Lower lobe of right lung (tissue), 2 donors: ENCODE data around the gene ZFP69. TPM values are rescaled to one million over a fixed set of nuclear protein-coding genes. Genes with fewer than 3 reads are reported as not detected.

ENCODE experiments used
- ATAC-seq, 2 donors: fragments of 200-7000 bp; cut with Tn5 transposase; one replicate each; pipeline ENCODE4 v1.9.1; 2020 to 2022; ENCODE audit warnings: mild to moderate bottlenecking in 2 of 2, moderate library complexity in 2 of 2
- DNase-seq: peaks from one replicate; pipeline ENCODE4 v3.0.0-alpha.2; 2020
- H3K27ac ChIP-seq: fragments of 200-600 bp; one replicate; pipeline ENCODE4 v1.8.0; 2022
- H3K27me3 ChIP-seq: fragments of 200-600 bp; one replicate; pipeline ENCODE4 v1.8.0; 2022; ENCODE audit warnings: low read depth
- H3K36me3 ChIP-seq: fragments of 200-600 bp; one replicate; pipeline ENCODE4 v1.8.0; 2022; ENCODE audit warnings: mild to moderate bottlenecking
- H3K4me1 ChIP-seq: fragments of 200-600 bp; one replicate; pipeline ENCODE4 v1.8.0; 2022
- H3K4me3 ChIP-seq: fragments of 200-600 bp; one replicate; pipeline ENCODE4 v1.8.0; 2022; ENCODE audit warnings: mild to moderate bottlenecking
- H3K9me3 ChIP-seq: fragments of 200-600 bp; one replicate; pipeline ENCODE4 v1.8.0; 2022
- intact Hi-C: fragments of 100-400 bp; cut with DNase I; formaldehyde crosslinking; loops from one replicate; pipeline ENCODE4 v1.11.0; 2022
- total RNA-seq: library from RNA; stranded (reverse); fragmentation: NEBNext Ultra II Directional; extraction: Animal tissue kit (Norgen Biotek cat#: 25700); gene quantifications from one replicate; pipeline ENCODE4 v1.2.1, GENCODE V29; 2021
- TF ChIP-seq, protein P1 (sequence below): fragments of 200-600 bp; IDR thresholded peaks from one replicate; pipeline ENCODE4 v1.8.0; 2022; ENCODE audit warnings: antibody characterized with exemption, mild to moderate bottlenecking
- donor health status: DM: no; HTN: yes; CAD: no; lungs with severe emphysema.

Gene ZFP69
- total RNA-seq, 1 donor from 2014 or later = 3.6 TPM

DNA sequence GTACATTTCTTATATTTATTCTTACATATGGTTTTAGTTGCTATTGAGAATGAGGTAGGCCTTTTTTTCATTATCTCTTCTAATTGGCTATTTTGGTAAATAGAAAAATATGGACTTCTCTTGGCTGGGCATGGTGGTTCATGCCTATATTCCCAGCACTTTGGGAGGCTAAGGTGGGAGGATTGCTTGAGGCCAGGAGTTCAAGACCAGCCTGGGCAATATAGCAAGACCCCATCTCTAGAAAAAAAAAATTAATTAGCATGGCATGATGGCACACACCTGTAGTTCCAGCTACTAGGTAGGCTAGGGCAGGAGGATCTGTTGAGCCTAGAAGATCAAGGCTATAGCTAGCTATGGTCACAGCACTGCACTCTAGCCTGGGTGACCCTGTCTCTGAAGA lies 57.5 kb downstream of the ZFP69 start:
- peaks cover 18% of the 10 kb centered on the region for H3K4me1 ChIP-seq
- no peak overlapping the region for H3K27ac ChIP-seq
- no peak for ATAC-seq
- intact Hi-C loops = no loop called here
- H3K27me3 ChIP-seq = no peaks in the 10 kb centered on the region
- DNase-seq = no peak
- TF ChIP-seq, protein P1, sequence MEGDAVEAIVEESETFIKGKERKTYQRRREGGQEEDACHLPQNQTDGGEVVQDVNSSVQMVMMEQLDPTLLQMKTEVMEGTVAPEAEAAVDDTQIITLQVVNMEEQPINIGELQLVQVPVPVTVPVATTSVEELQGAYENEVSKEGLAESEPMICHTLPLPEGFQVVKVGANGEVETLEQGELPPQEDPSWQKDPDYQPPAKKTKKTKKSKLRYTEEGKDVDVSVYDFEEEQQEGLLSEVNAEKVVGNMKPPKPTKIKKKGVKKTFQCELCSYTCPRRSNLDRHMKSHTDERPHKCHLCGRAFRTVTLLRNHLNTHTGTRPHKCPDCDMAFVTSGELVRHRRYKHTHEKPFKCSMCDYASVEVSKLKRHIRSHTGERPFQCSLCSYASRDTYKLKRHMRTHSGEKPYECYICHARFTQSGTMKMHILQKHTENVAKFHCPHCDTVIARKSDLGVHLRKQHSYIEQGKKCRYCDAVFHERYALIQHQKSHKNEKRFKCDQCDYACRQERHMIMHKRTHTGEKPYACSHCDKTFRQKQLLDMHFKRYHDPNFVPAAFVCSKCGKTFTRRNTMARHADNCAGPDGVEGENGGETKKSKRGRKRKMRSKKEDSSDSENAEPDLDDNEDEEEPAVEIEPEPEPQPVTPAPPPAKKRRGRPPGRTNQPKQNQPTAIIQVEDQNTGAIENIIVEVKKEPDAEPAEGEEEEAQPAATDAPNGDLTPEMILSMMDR = no peak
- H3K9me3 ChIP-seq = no peaks in the 10 kb centered on the region
- no peak overlapping the region for H3K4me3 ChIP-seq
- H3K36me3 ChIP-seq = no peaks in the 10 kb centered on the region

DNA sequence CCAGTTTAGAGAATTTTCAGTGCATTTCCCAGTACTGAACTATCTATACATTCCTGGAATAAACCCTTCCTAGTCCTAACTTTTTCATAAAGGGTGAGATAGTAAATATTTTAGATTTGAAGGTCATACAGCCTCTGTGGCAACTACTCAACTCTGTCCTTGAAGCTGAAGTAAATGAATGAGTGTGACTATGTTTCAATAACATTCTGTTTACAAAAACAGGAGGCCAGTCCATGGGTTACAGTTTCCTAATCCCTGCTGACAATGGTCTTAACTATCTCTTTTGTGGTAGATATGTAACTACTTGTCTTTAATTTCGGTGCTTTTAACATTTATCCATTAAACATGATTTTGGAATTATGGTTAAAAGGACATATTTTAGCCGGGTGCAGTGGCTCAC lies 58.6 kb downstream of the ZFP69 start:
- TF ChIP-seq, protein P1 = no peak
- ATAC-seq (no peak), DNase-seq (no peak)
- Histone ChIP-seq H3K4me1 (peaks cover 12% of the 10 kb centered on the region), H3K27ac (no peak overlapping the region), H3K9me3 (no peaks in the 10 kb centered on the region), H3K4me3 (no peak overlapping the region), H3K27me3 (no peaks in the 10 kb centered on the region), H3K36me3 (no peaks in the 10 kb centered on the region)
- intact Hi-C loops = no loop called here

DNA sequence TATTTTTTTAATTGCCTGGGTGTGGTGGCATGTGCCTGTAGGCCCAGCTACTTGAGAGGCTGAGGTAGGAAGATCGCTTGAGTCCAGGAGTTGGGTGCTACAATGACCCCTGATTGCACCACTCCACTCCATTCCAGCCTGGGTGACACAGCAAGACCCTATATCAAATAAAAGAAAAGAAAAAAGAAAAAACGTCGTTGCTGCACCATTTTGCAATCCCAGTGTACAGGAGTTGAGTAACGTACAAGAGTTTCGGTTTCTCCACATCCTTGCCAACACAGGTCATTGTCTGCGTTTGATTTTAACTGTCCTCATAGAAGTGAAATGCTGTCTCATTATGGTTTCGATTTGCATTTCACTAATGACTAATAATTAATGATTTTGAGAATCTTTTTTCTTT lies 62.2 kb downstream of the ZFP69 start:
- Histone ChIP-seq H3K36me3 (peaks cover 22% of the 10 kb centered on the region), H3K27me3 (no peaks in the 10 kb centered on the region), H3K27ac (no peak overlapping the region), H3K4me3 (no peak overlapping the region), H3K4me1 (no peaks in the 10 kb centered on the region), H3K9me3 (no peaks in the 10 kb centered on the region)
- intact Hi-C loops = no loop called here
- TF ChIP-seq, protein P1 = no peak
- no peak for DNase-seq
- no peak for ATAC-seq

Other genes starting within 250 kb of the ZFP69 start
- gene TMCO2, start 229.4 kb upstream of the ZFP69 start, total RNA-seq = not detected
- 42.5 TPM for gene ZMPSTE24, start 219.1 kb upstream of the ZFP69 start, total RNA-seq
- 7.6 TPM for gene COL9A2, start 160.0 kb upstream of the ZFP69 start, total RNA-seq
- gene SMAP2, start 103.6 kb upstream of the ZFP69 start, total RNA-seq = 72.8 TPM
- 1.3 TPM for gene ZFP69B, start 26.8 kb upstream of the ZFP69 start, total RNA-seq
- 7.8 TPM for gene EXO5, start 31.5 kb downstream of the ZFP69 start, total RNA-seq
- gene ZNF684, start 54.3 kb downstream of the ZFP69 start, total RNA-seq = 3.0 TPM
- gene RIMS3, start 188.4 kb downstream of the ZFP69 start, total RNA-seq = 4.6 TPM
- 54.2 TPM for gene NFYC, start 214.4 kb downstream of the ZFP69 start, total RNA-seq